Activated B cell treated with CpG ODN at 0.5 μM for 24 hours (primary cell): ENCODE measurements around the gene PATE4. TPM values are rescaled to one million over a fixed set of nuclear protein-coding genes. Genes with fewer than 3 reads are reported as not detected.

ENCODE experiments used
- ATAC-seq: fragments of 200-7000 bp; cut with Tn5 transposase; one replicate; pipeline ENCODE4 v1.10.0; 2021; ENCODE audit warnings: low read depth, mild to moderate bottlenecking, moderate library complexity
- CTCF ChIA-PET: fragments of 350-600 bp; sonication (Branson Sonifier 250); formaldehyde crosslinking; loops from one replicate; lab custom pipeline; 2021; ENCODE audit warnings: antibody characterized with exemption; lab: Charles Lee
- POLR2A ChIA-PET: fragments of 350-600 bp; sonication (Branson Sonifier 250); formaldehyde crosslinking; loops from one replicate; lab custom pipeline; 2021; ENCODE audit warnings: antibody characterized with exemption; lab: Charles Lee
- DNase-seq: peaks from one replicate; pipeline ENCODE4 v3.0.0; 2022
- H3K27ac Mint-ChIP-seq: one replicate; pipeline ENCODE4 v1.8.0; 2020; ENCODE audit warnings: mixed read lengths
- H3K27me3 Mint-ChIP-seq: one replicate; pipeline ENCODE4 v1.8.0; 2021; ENCODE audit warnings: mixed read lengths
- H3K36me3 Mint-ChIP-seq: one replicate; pipeline ENCODE4 v1.8.0; 2021; ENCODE audit warnings: low read depth, mixed read lengths
- H3K4me1 Mint-ChIP-seq: one replicate; pipeline ENCODE4 v1.8.0; 2021; ENCODE audit warnings: mixed read lengths
- H3K4me3 Mint-ChIP-seq: one replicate; pipeline ENCODE4 v1.8.0; 2020; ENCODE audit warnings: mild to moderate bottlenecking, mixed read lengths
- H3K9me3 Mint-ChIP-seq: one replicate; pipeline ENCODE4 v1.8.0; 2020; ENCODE audit warnings: mixed read lengths
- CTCF ChIP-seq: fragments of 200-600 bp; IDR thresholded peaks from one replicate; pipeline ENCODE4 v1.8.0; 2022; ENCODE audit warnings: antibody characterized with exemption, mild to moderate bottlenecking
- intact Hi-C: fragments of 100-400 bp; cut with micrococcal nuclease; formaldehyde crosslinking; loops from one replicate; pipeline ENCODE4 v1.15.1; 2024
- total RNA-seq: library from RNA; stranded (reverse); gene quantifications from 2 replicates; pipeline ENCODE4 v1.2.3, GENCODE V29; 2022

Gene PATE4
- total RNA-seq, 1 donor from 2014 or later = not detected

- no peak for TF ChIP-seq CTCF
- intact Hi-C loops = loop anchor here (1.0 to 5.0 kb wide), 15 partner anchors 16 to 1264 kb away; partner anchors contain the start of genes CCDC15, CDON, CHEK1 and EI24
- ATAC-seq (peak; percentile 29), DNase-seq (no peak)
- ChIA-PET POLR2A (interaction anchor here (0.7 to 3.3 kb wide), 20 partner anchors 9 to 1264 kb away, joined by 3 to 64 read pairs (median 4); partner anchors contain the start of genes CCDC15, CHEK1, DDX25 and FAM118B), CTCF (interaction anchor here (0.6 to 1.8 kb wide), 3 partner anchors 8 to 317 kb away, joined by 3 to 13 read pairs (median 3); partner anchors contain the start of gene PUS3)
- Mint-ChIP-seq H3K36me3 (peaks cover 10% of the 10 kb centered on the region), H3K9me3 (no peaks in the 10 kb centered on the region), H3K27ac (peak overlapping the region; percentile 98), H3K27me3 (peaks cover 3% of the 10 kb centered on the region), H3K4me1 (peaks cover 18% of the 10 kb centered on the region), H3K4me3 (peak overlapping the region; percentile 90)
Measured at GRCh38 chr11:125886997-125887372, 53.9 kb downstream of the PATE4 start.

GRCh38 chr11:125887373-125888324 is 54.5 kb downstream of the PATE4 start, which contains the start of gene HYLS1:
Gene HYLS1 (plus strand): TSS chr11:125887668. CDS start chr11:125899369, 11,701 bp downstream.
- no peak for TF ChIP-seq CTCF
- POLR2A ChIA-PET = interaction anchor here (0.6 to 3.3 kb wide), 20 partner anchors 8 to 1265 kb away, joined by 3 to 64 read pairs (median 4); partner anchors contain the start of genes CCDC15, CHEK1, DDX25 and FAM118B
- Mint-ChIP-seq H3K36me3 (peaks cover 17% of the 10 kb centered on the region), H3K27me3 (peaks cover 3% of the 10 kb centered on the region), H3K9me3 (no peaks in the 10 kb centered on the region), H3K4me3 (peak within 1 kb of the TSS; percentile 90), H3K27ac (peak within 1 kb of the TSS; percentile 98), H3K4me1 (peaks cover 18% of the 10 kb centered on the region)
- DNase-seq (peak; percentile 97), ATAC-seq (peak; percentile 84)
- CTCF ChIA-PET = interaction anchor here (0.6 to 1.8 kb wide), 7 partner anchors 7 to 435 kb away, joined by 3 to 13 read pairs (median 3); partner anchors contain the start of gene PUS3
- intact Hi-C loops = loop anchor here (1.0 to 5.0 kb wide), 15 partner anchors 16 to 1265 kb away; partner anchors contain the start of genes CCDC15, CDON, CHEK1 and EI24

Other genes with a start within 250 kb of the PATE4 start
- 79.4 and 86.5 TPM in 2 replicates for gene STT3A, start 240.5 kb upstream of the PATE4 start, total RNA-seq
- 9.6 and 10.5 TPM in 2 replicates for gene CHEK1, start 208.2 kb upstream of the PATE4 start, total RNA-seq
- not detected in 2 replicates for gene ACRV1, start 152.5 kb upstream of the PATE4 start, total RNA-seq
- gene PATE1, start 87.0 kb upstream of the PATE4 start, total RNA-seq = not detected in 2 replicates
- not detected in 2 replicates for gene PATE2, start 54.5 kb upstream of the PATE4 start, total RNA-seq
- gene PATE3, start 45.2 kb upstream of the PATE4 start, total RNA-seq = not detected in 2 replicates
- 9.0 TPM in 2 replicates for gene HYLS1, start 54.4 kb downstream of the PATE4 start, total RNA-seq
- 10.2 and 13.2 TPM in 2 replicates for gene PUS3, start 69.9 kb downstream of the PATE4 start, total RNA-seq
- gene DDX25, start 71.2 kb downstream of the PATE4 start, total RNA-seq = 0.24 TPM in 1 of 2 replicates, not detected in the other
- gene VSIG10L2, start 112.7 kb downstream of the PATE4 start, total RNA-seq = not detected in 2 replicates
- gene CDON, start 229.6 kb downstream of the PATE4 start, total RNA-seq = 0.24 and 0.27 TPM in 2 replicates